NCI-H526 treated with DMSO at 0.1 percent for 48 hours (cell line): ENCODE data around the gene DXO.
"Not testable (repeated sequence)": the region's sequence is repeated elsewhere in the genome, so short reads cannot be mapped to it uniquely, and the experiment has no call there.

Experiments used
- DNase-seq: peaks from one replicate; lab custom pipeline; 2025; lab: John Stamatoyannopoulos, UW

The DXO gene

DNA sequence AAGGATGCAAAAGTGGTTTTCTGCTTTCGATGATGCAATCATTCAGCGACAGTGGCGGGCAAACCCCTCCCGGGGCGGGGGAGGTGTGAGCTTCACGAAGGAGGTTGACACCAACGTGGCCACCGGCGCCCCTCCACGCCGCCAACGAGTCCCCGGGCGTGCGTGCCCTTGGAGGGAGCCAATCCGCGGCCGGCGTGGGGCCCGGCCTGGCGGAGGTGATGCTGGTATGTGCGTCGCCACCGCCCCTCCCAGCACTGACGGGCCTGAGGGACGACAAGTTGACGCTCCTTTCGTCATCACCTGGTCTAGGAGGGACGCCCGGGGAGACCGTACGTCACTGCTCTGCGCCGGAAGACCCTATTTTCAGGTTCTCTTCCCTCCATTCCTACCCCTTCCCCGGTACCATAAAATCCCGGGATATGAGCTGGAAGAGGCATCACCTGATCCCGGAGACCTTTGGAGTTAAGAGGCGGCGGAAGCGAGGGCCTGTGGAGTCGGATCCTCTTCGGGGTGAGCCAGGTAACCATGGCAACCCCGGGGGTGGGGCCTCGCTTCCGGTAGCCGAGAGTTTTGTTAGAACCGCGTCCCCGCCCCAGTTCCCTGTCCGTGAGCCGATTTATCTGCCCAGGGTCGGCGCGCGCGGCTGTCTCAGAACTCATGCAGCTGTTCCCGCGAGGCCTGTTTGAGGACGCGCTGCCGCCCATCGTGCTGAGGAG lies at the start of gene DXO:
DXO (minus strand) TSS at position 146 of the 716 bp plus-strand sequence. CDS start 463 bp downstream, outside the sequence.
- DNase-seq, result peak; percentile 92

DNA sequence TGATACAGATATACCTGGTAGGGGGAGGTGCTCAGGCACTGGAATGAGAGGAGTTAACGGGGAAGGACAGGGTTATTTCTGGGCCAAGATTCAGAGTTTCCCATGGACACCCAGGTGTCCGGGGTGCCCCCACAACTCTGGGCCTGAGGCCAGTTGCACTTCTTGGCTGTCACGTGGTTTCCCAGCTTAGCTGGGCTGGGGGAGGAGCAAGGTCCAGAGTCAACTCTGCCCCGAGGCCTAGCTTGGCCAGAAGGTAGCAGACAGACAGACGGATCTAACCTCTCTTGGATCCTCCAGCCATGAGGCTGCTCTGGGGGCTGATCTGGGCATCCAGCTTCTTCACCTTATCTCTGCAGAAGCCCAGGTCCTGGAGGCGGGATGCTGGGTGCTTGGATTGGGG lies 42.6 kb upstream of the DXO start, which contains the start of gene C4B:
C4B (plus strand) TSS at position 249 of the 400 bp plus-strand sequence; CDS start at position 300, 51 bp downstream.
- not testable (repeated sequence) for DNase-seq

DNA sequence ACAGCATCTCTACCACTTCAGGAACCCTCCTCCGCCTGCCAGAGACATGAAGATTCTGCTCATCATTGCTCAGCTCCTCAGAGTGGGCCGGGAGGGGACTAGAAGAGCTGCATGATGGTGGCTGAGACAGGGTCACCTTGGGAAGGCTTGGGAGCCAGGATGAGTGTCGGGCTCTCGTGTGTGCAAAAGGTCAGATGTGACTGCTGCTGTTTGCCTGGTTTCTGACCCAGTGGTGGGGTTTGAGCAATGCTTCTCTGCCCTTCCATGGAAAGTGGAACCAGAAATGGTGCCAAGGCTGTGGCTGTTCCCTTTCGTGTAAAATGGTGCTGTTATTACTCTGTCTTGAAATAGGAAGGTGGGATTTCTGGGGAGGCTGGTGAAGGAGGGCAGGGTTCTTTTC lies 41.8 kb upstream of the DXO start:
- DNase-seq, result not testable (repeated sequence)

DNA sequence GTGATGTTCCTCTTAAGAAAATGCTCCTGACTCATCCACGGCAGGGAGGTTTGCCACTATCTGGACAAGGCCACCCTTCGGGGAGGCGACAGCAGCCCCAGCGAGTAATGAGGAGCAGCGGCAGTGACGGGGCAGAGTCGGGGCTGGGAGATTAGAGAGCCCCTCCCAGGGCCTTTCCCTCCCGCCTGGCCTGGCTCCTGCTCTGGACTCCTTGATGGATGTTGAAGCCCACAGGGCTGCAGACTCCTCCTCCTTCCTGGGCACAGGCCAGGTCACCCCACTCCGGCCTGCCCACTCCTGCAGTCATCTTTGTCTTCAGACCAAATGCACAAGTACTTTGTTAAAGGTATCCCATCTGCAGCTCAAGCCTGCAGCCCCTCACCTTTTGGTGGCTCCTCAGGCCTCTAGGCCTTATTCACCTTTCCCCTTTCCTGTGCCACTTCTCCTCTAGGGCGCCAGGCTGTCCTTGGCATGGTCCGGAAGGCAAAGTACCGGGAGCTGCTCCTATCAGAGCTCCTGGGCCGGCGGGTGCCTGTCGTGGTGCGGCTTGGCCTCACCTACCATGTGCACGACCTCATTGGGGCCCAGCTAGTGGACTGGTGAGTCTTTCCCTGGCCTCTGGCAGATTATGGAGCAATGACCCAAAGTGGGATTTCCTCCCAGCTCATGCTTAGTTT lies 41.1 kb upstream of the DXO start:
- not testable (repeated sequence) for DNase-seq

DNA sequence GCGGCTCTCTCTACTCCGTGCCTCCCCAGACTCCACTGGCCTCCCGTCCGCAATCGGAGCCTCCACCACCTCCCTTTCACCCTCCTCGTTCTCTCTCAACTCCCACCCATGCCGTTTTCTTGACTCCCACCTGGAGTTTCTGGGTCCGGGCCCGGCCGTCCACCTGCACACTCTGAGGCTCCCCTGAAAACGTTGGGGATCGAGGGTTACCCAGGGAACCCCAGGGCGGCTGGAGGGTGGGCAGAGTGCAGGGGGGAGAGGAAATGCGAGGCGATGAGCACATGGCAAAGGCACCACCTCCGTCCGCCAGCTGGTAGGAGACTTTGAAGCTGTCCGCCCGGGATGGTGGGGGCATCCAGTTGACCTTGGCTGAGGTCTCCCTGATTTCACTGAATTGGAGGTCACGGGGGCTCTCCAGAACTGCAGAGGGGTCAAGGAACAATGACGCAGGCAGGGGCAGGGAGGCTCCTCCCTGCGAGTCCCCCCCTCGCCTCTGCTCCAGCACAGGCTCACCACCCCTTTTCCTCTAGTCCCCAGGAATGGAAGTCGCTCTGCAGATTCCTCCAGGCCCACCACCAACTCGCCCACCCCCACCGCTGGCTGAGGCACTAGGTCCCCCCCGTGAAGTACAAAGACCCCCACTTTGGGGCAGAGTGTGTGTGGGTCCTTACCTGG lies 39.1 kb upstream of the DXO start:
- DNase-seq, result not testable (repeated sequence)

DNA sequence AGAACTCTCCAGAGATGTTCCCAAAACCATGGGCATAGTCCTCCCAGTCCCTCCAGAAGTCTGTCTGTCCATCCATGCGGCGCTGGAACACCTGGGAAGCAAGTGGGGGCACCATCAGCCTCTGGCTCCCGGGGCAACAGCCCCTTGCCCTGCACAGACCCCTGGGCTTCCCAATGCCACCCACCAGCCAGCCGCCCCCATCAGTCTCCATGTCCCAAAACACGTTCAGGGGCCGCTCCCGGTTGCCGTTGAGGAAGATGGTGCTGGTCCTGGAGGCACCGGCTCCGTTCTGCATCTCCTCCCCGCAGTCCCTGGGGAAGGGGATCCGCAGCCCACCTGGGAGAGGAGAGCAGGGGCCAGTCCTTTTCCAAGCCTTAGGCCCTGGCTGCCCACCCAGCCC lies 37.6 kb upstream of the DXO start:
- not testable (repeated sequence) for DNase-seq

DNA sequence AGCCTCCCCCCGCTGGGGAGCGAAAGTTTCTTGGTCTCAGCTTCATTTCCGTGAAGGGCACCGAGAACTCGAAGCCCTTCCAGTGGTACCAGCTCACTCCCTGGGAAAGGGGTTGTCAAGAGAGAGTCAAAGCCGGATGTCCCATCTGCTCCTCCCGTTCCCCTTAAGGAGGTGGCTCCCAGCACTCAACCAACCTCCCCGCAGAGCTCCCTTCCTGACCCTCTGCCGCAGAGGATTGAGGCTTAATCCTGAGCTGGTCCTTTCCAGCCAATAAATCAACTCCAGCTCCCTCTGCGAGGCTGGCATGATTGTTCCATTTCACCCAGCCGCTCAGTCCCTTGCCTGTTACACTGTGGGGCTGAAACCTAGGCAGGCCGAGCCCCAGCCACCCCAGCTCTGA lies 36.7 kb upstream of the DXO start:
- DNase-seq, result not testable (repeated sequence)

DNA sequence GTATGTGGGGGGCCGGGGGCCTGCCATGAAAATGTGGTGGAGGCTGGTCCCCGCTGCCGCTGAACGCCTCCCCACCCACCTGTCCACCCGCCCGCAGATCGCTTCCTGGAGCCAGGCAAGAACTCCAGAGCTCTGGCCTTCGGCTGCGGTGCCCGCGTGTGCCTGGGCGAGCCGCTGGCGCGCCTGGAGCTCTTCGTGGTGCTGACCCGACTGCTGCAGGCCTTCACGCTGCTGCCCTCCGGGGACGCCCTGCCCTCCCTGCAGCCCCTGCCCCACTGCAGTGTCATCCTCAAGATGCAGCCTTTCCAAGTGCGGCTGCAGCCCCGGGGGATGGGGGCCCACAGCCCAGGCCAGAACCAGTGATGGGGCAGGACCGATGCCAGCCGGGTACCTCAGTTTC lies 36.1 kb upstream of the DXO start:
- not testable (repeated sequence) for DNase-seq

DNA sequence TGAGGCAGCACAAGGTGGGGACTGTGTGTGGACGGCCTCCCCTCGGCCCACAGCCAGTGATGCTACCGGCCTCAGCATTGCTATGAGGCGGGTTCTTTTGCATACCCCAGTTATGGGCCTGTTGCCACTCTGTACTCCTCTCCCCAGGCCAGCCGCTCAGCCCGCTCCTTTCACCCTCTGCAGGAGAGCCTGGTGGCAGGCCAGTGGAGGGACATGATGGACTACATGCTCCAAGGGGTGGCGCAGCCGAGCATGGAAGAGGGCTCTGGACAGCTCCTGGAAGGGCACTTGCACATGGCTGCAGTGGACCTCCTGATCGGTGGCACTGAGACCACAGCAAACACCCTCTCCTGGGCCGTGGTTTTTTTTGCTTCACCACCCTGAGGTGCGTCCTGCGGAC lies 35.1 kb upstream of the DXO start:
- DNase-seq, result not testable (repeated sequence)

DNA sequence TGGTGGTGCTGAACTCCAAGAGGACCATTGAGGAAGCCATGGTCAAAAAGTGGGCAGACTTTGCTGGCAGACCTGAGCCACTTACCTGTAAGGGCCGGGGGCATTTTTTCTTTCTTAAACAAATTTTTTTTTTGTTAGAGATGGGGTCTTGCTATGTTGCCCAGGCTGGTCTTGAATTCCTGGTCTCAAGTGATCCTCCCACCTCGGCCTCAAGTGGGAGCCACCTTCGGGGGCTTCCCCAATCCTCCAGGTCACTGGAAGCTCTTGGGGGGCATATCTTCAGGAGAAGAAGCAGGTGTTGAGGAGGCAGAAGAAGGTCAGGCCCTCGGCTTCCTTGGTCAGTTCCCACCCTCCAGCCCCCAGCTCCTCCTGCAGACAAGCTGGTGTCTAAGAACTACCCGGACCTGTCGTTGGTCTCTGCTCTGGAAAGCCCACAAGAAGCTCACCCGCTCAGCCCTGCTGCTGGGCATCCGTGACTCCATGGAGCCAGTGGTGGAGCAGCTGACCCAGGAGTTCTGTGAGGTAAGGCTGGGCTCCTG lies 34.1 kb upstream of the DXO start:
- DNase-seq, result not testable (repeated sequence)

DNA sequence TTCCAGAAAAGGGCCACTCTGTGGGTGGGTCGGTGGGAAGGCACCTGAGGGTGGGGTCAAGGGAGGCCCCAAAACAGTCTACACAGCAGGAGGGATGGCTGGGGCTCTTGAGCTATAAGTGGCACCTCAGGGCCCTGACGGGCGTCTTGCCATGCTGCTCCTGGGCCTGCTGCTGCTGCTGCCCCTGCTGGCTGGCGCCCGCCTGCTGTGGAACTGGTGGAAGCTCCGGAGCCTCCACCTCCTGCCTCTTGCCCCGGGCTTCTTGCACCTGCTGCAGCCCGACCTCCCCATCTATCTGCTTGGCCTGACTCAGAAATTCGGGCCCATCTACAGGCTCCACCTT lies 33.6 kb upstream of the DXO start:
- not testable (repeated sequence) for DNase-seq

DNA sequence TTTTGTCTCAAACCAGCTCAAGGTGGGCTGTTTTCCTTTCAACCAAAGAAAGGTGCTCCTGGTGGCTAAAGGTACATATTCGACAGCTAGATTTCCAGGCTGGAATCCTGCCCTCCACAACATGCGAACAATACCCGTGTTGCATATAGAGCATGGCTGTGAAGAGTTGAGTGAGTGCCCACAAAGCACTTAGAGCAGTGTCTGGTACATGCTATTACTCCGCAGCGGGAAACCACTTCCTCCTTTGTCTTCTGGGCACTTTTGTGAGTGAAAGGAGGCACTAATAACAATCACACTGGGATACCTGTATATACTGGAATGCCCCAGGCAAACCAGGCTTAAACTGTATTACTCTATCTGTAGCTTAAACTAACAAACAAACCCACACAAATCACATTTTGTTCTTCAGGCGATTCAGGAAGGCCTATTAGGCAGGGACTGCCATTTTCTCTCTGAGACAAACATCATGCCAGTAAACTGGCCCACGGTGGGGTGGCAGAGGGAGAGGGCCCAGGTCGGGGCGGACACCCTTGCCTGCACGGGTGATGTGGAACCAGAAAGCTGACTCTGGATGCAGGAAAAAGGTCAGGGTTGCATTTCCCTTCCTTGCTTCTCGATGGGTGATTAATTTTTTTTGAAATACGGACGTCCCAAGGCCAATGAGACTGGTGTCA lies 33.1 kb upstream of the DXO start:
- DNase-seq, result not testable (repeated sequence)

DNA sequence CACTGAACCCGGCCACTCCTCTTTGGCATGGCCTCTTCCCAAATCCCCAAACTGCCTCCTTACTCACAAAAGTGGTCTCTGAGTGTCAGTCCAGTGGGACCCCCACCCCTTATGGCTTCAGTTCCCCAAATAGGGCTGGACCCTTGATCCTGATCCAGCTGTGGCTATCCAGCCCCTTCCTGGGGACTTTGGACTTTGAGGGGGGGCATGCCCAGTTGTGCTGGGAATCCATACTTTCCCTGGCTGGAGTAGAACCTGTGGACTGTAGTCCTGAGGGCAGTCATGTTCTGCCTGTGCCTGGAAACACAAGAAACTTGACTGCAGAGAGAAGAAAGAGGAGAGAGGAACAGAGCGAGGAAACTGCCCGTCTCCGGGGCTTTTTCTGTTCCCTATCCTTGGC lies 32.5 kb upstream of the DXO start:
- not testable (repeated sequence) for DNase-seq

DNA sequence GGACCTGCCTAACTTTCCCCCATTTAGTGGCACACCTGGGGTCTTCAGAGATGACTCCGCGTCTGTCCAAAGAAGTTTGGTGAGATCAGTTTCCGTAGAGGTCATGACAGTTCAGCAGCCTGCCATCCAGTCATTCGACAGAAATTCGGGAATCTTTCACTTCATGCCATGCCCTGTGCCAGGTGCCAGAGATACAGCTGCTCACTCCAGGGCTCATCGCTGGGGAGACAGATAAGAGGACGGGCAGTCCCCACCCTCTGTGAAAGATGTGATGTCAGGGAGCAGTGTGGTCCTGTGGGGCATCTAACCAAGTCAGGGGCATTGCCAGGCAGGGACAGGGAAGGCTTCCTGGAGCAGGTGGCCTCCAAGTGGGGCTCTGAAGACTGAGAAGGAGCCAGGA lies 31.4 kb upstream of the DXO start:
- not testable (repeated sequence) for DNase-seq

DNA sequence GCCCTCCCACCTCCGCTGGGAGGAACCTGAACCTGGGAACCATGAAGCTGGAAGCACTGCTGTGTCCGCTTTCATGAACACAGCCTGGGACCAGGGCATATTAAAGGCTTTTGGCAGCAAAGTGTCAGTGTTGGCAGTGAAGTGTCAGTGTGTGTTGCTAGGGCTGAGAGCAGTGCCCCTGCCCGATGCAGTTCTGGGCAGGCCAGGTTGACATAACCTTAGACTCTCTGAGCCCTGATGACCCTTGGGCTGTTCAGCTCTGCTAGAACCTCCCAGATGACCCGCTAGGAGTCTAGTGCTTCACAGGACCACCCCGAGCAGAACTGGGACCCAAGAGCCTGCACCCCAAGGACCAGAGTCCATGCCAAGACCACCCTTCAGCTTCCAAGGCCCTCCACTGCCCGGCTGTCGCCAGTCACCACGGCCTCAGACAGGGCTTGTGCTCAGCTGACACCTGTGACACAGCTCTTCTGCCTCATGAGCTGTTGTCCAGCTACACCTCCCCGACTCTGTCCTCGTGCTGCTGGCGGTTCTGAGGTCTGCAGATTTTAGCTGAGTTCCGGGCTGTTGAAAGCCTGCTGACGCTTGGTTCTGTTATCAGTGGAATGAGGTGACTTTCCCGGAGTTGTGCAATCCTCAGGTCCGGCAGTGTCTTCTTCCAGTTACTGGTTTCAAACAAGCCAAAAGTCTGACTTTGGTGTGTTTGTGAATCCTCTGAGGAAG lies 30.8 kb upstream of the DXO start:
- not testable (repeated sequence) for DNase-seq

DNA sequence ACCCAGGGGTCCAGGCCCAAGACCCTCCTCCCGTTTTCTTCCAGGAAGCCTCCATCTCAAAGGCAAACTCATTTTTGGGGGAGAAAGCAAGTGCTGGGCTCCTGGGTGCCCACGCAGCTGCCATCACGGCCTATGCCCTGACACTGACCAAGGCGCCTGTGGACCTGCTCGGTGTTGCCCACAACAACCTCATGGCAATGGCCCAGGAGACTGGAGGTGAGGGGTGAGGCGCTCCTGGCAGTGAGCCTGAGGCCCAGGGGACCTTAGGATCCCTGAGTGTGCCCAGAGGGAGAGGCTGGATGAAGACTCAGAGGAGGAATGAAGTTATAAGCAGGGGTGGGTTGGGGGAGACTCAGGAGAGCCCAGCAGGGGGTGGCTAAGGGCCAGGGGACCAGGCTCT lies 24.4 kb upstream of the DXO start:
- DNase-seq, result not testable (repeated sequence)

DNA sequence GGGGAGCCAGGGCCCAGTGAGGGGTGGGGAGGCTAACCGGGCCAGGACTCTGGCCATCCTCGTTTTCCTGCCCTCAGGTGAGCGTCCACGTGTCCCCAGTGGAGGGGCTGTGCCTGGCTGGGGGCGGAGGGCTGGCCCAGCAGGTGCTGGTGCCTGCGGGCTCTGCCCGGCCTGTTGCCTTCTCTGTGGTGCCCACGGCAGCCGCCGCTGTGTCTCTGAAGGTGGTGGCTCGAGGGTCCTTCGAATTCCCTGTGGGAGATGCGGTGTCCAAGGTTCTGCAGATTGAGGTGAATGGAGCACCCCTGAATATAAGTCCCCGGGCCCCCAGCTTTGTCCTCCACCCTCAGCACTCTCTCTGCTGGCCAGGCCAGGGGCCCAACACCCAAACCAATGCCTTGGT lies 22.5 kb upstream of the DXO start:
- not testable (repeated sequence) for DNase-seq

DNA sequence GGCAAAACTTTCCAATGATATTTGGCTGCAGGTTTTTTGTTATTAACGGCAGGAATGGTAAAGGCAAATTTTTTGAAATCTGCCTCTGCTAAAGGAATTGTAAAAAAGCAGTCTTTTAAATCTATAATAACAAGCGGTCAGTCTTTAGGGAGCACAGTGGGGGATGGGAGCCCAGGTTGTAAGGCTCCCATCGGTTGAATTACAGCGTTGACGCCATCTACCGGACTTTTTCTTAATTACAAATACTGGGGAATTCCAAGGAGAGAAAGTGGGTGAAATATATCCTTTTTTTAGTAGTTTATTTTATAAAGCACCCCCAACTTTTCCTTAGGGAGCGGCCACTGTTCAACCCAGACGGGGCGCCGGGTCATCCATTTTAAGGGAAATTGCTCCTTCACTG lies 17.4 kb upstream of the DXO start:
- DNase-seq, result not testable (repeated sequence)

DNA sequence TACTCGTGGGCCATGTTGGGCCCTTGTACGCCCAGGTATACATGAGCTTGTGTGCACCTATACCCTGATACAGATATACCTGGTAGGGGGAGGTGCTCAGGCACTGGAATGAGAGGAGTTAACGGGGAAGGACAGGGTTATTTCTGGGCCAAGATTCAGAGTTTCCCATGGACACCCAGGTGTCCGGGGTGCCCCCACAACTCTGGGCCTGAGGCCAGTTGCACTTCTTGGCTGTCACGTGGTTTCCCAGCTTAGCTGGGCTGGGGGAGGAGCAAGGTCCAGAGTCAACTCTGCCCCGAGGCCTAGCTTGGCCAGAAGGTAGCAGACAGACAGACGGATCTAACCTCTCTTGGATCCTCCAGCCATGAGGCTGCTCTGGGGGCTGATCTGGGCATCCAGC lies 9.8 kb upstream of the DXO start, which contains the start of gene C4A:
C4A (plus strand) TSS at position 314 of the 400 bp plus-strand sequence; CDS start at position 365, 51 bp downstream.
- not testable (repeated sequence) for DNase-seq

DNA sequence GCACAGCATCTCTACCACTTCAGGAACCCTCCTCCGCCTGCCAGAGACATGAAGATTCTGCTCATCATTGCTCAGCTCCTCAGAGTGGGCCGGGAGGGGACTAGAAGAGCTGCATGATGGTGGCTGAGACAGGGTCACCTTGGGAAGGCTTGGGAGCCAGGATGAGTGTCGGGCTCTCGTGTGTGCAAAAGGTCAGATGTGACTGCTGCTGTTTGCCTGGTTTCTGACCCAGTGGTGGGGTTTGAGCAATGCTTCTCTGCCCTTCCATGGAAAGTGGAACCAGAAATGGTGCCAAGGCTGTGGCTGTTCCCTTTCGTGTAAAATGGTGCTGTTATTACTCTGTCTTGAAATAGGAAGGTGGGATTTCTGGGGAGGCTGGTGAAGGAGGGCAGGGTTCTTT lies 9.1 kb upstream of the DXO start:
- DNase-seq, result not testable (repeated sequence)

DNA sequence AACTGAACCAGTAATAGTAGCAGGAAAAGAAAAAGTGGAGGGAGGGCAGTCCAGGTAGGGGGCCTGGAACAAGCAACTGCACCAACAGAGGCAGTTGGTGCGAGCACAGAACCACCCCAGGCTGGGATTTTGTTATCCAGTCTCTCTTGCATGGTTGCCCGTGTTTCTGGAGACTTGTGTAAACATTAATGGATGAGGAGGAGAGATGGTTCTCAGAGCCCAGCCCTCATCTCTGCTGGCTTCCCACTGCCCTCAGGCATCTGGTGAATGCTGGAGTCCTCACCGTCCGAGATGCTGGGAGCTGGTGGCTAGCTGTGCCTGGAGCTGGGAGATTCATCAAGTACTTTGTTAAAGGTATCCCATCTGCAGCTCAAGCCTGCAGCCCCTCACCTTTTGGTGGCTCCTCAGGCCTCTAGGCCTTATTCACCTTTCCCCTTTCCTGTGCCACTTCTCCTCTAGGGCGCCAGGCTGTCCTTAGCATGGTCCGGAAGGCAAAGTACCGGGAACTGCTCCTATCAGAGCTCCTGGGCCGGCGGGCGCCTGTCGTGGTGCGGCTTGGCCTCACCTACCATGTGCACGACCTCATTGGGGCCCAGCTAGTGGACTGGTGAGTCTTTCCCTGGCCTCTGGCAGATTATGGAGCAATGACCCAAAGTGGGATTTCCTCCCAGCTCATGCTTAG lies 8.4 kb upstream of the DXO start:
- not testable (repeated sequence) for DNase-seq
